ENCODE measurements around the gene TMEM141.
"Not testable (repeated sequence)": the region's sequence is repeated elsewhere in the genome, so short reads cannot be mapped to it uniquely, and the experiment has no call there.

- not testable (repeated sequence) for TF ChIP-seq POLR2AphosphoS5, POU2F2 (IDR thresholded peaks at IDR 0.05; ENCODE audit: low read depth, low read length)
Observed at GRCh38 chr9:136833381-136834048, 42.4 kb downstream of the TMEM141 start.
